Measurements from ENCODE around the gene SLC25A43. TPM values are rescaled to one million over a fixed set of nuclear protein-coding genes. Genes with fewer than 3 reads are reported as not detected.

Gene SLC25A43
- total RNA-seq, 4 donors from 2014 or later = 7.9 to 18.0 (median 14.3) TPM

DNA sequence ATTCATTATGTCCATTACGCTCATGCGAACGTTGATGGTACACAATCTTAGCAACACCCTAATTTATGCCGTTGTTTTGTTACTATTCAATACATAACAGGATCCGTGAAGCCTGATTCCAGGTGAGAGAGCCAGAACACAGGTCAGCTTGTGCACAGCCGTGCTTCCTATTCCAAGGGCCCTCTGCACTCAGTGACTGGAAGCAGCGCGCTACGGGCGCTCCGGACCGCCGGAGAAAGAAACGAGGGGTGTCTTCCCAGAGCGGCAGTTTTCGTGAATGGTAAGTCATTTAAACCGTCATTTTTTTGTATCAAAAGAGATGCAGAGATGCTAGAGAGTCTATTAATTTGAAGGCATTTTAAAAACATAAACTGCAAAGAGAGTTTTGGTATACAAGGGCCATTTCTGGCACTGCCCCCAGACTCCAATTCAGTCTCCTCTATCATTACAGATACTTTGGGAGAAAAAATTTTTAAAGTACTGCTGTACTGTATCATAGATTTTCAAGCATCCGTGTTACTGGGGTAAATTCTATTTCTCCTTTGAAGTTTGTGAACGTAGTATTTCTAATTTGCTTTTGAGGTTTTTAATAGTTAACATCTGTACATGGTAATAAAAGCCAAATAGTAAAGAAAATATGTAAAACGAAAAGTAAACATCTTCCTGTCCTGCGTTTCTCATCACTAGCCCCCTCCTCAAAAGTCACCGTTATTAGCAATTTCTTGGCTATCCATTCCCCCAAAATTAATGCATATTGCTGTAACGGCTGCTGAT is 75.7 kb downstream of the SLC25A43 start:
- H3K27ac ChIP-seq = no peak overlapping the region
- peaks cover 0 to 20% of the 10 kb centered on the region in 2 donors for H3K36me3 ChIP-seq
- ATAC-seq = no peak
- TF ChIP-seq POLR2AphosphoS5 (IDR thresholded peaks at IDR 0.05) = no peak
- TF ChIP-seq, protein P1, sequence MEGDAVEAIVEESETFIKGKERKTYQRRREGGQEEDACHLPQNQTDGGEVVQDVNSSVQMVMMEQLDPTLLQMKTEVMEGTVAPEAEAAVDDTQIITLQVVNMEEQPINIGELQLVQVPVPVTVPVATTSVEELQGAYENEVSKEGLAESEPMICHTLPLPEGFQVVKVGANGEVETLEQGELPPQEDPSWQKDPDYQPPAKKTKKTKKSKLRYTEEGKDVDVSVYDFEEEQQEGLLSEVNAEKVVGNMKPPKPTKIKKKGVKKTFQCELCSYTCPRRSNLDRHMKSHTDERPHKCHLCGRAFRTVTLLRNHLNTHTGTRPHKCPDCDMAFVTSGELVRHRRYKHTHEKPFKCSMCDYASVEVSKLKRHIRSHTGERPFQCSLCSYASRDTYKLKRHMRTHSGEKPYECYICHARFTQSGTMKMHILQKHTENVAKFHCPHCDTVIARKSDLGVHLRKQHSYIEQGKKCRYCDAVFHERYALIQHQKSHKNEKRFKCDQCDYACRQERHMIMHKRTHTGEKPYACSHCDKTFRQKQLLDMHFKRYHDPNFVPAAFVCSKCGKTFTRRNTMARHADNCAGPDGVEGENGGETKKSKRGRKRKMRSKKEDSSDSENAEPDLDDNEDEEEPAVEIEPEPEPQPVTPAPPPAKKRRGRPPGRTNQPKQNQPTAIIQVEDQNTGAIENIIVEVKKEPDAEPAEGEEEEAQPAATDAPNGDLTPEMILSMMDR (IDR thresholded peaks at IDR 0.05) = no peak
- no peak for TF ChIP-seq POLR2A (IDR thresholded peaks at IDR 0.05)
- no peak for TF ChIP-seq EP300 (IDR thresholded peaks at IDR 0.05)
- WGBS, 2 donors (ENCODE audit: low coverage in 1 of 2) = 71 to 75% methylated on average over 11 of the region's 23 CpGs
- no peak overlapping the region for H3K4me3 ChIP-seq
- no peaks in the 10 kb centered on the region for H3K27me3 ChIP-seq
- no peaks in the 10 kb centered on the region for H3K9me3 ChIP-seq
- peaks cover 0 to 8% (median 0%) of the 10 kb centered on the region in 3 donors for H3K4me1 ChIP-seq

DNA sequence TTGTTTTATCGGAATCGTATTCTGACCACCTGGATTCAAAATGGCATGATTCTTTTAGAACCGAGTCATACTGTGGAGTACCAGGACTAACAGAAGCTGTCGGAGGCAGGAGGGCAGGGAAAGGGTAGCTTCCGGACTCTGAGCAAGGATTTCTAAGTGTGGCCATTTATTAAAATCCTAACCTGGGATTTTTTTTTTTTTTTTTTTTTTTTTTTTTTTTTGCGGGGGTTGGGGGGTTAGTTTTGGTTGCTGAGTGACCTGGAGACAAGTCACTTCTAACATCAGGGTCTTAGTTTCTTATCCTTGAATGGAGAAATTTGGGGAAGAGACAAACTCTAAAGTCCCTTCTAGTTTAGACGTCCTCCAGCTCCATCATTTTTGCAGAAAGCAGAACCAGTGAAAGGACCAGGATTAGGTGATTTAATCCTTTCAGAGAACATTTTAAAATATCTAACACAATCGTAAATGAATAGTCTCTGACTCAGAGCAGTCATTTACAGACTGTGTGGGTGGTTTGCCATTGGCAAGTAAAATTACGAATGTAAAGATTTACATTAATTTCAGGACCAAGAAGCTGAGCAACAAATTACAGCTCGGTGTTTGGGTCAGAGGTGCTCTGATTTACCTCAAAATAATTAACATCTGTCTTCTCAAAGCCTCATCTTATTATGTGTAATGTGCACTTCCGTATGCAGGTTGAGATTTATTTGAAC is 76.4 kb downstream of the SLC25A43 start:
- H3K36me3 ChIP-seq = peaks cover 0 to 13% of the 10 kb centered on the region in 2 donors
- H3K9me3 ChIP-seq = no peaks in the 10 kb centered on the region
- no peak for ATAC-seq
- TF ChIP-seq, protein P1 (IDR thresholded peaks at IDR 0.05) = no peak
- 49 to 83% methylated on average over 5 to 6 of the region's 11 CpGs for WGBS, 2 donors (ENCODE audit: low coverage in 1 of 2)
- H3K27ac ChIP-seq = no peak overlapping the region
- peaks cover 0 to under 1% (median 0%) of the 10 kb centered on the region in 3 donors for H3K4me1 ChIP-seq
- no peak overlapping the region for H3K4me3 ChIP-seq
- H3K27me3 ChIP-seq = no peaks in the 10 kb centered on the region

DNA sequence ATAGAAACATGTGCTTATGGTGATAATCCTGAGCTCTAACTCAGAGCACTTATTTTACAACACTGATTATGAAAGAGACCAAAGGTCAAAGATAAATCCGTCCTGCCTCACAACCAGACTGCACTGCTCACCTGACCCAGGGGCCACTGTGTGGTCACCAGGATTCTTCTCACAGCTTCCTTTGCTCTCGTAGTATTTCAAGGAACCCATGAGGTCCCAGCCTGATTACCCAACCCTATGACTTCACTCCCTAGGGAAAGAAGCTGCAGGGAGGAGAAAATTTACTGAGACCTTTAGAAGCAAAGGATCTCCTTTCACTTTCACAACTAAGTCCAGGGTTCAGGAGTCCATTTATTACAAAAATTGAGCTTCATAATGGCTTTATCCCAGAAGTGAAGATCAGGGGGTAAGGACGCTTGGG is 78.7 kb downstream of the SLC25A43 start:
- H3K27ac ChIP-seq = no peak overlapping the region
- no peak overlapping the region for H3K4me3 ChIP-seq
- no peaks in the 10 kb centered on the region for H3K9me3 ChIP-seq
- no peaks in the 10 kb centered on the region for H3K36me3 ChIP-seq
- TF ChIP-seq, protein P1 (IDR thresholded peaks at IDR 0.05) = no peak
- TF ChIP-seq POLR2AphosphoS5 (IDR thresholded peaks at IDR 0.05) = no peak
- TF ChIP-seq POLR2A (IDR thresholded peaks at IDR 0.05) = no peak
- TF ChIP-seq EP300 (IDR thresholded peaks at IDR 0.05) = no peak
- peaks cover 0 to 6% (median 0%) of the 10 kb centered on the region in 3 donors for H3K4me1 ChIP-seq
- ATAC-seq = peak; percentile 72
- H3K27me3 ChIP-seq = no peaks in the 10 kb centered on the region
- WGBS, 2 donors (ENCODE audit: low coverage in 1 of 2) = 63 to 69% methylated on average over 3 of the region's 3 CpGs

DNA sequence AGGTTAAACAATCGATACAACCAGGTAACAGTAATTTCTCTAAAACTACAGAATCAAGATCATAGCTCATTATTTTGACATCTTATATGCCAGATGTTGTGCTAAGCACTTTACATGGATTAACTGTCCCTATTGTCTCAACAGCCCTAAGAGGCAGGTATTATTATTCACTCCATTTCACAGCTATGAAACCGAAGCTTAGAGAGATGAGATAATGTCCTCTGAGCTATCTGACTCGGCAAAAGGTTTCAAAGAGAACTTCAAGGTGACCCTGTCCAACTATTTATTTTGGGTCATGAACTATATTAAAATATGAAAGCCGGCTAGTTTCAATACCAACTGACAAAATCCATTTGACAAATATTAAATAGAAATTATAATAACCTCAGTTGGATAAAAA is 79.4 kb downstream of the SLC25A43 start:
- no peaks in the 10 kb centered on the region for H3K9me3 ChIP-seq
- no peak overlapping the region for H3K27ac ChIP-seq
- ATAC-seq = no peak
- TF ChIP-seq, protein P1 (IDR thresholded peaks at IDR 0.05) = no peak
- TF ChIP-seq POLR2A (IDR thresholded peaks at IDR 0.05) = no peak
- no peak for TF ChIP-seq EP300 (IDR thresholded peaks at IDR 0.05)
- no peak for TF ChIP-seq POLR2AphosphoS5 (IDR thresholded peaks at IDR 0.05)
- peaks cover 0 to 6% (median 0%) of the 10 kb centered on the region in 3 donors for H3K4me1 ChIP-seq
- H3K27me3 ChIP-seq = no peaks in the 10 kb centered on the region
- no peak overlapping the region for H3K4me3 ChIP-seq
- WGBS, 2 donors (ENCODE audit: low coverage in 1 of 2) = 80 to 100% methylated on average over 1 to 4 of the region's 4 CpGs
- H3K36me3 ChIP-seq = no peaks in the 10 kb centered on the region

Measured in gastroesophageal sphincter (tissue), 4 donors.